HepG2 (cell line): Measurements from ENCODE around the gene NPAS2.

Experiments used
- ATF7 ChIP-seq, 2 experiments: fragments of 450-650 bp in 1 of 2; sonication (generic) in 1 of 2; formaldehyde crosslinking in 1 of 2; IDR thresholded peaks; 2 replicates each; pipeline versions ENCODE4 v1.4.0 to v1.6.1; 2016 to 2020; ENCODE audit warnings: antibody characterized with exemption in 1 of 2, mild to moderate bottlenecking in 1 of 2, missing genetic modification reagents in 1 of 2
- CTCF ChIP-seq: sonication (generic); formaldehyde crosslinking; IDR thresholded peaks from 2 replicates; pipeline ENCODE4 v1.5.0; 2020; ENCODE audit warnings: mild to moderate bottlenecking, missing genetic modification reagents, moderate library complexity
- FOXP1 ChIP-seq, 2 experiments: fragments of 450-650 bp in 1 of 2; IDR thresholded peaks; 2 replicates each; pipeline ENCODE4 v1.6.1; 2017 to 2018; ENCODE audit warnings: antibody characterized with exemption in 1 of 2
- GABPA ChIP-seq, 2 experiments: IDR thresholded peaks; 2 replicates each; pipeline ENCODE4 v1.6.1; 2011 to 2016; ENCODE audit warnings: low read depth in 2 of 2, low read length in 1 of 2, missing biosample characterization in 1 of 2, missing genetic modification characterization in 1 of 2
- NKX3-1 ChIP-seq: sonication (generic); formaldehyde crosslinking; IDR thresholded peaks from 2 replicates; pipeline ENCODE4 v1.5.0; 2020; ENCODE audit warnings: missing genetic modification reagents
- RNF219 ChIP-seq: sonication (generic); formaldehyde crosslinking; IDR thresholded peaks from 2 replicates; pipeline ENCODE4 v1.5.0; 2020; ENCODE audit warnings: mild to moderate bottlenecking, missing genetic modification reagents
- TMF1 ChIP-seq: sonication (generic); formaldehyde crosslinking; IDR thresholded peaks from 2 replicates; pipeline ENCODE4 v1.8.1; 2022; ENCODE audit warnings: low read depth, missing genetic modification reagents
- ZNF530 ChIP-seq: sonication (generic); formaldehyde crosslinking; IDR thresholded peaks from 2 replicates; pipeline ENCODE4 v1.5.0; 2020; ENCODE audit warnings: low read depth, mild to moderate bottlenecking, missing genetic modification reagents
- ZNF792 ChIP-seq: IDR thresholded peaks from 2 replicates; pipeline ENCODE4 v1.6.1; 2016
- ZZZ3 ChIP-seq: sonication (generic); formaldehyde crosslinking; IDR thresholded peaks from 2 replicates; pipeline ENCODE4 v1.4.0; 2020; ENCODE audit warnings: missing genetic modification reagents, mild to moderate bottlenecking, borderline replicate concordance

DNA sequence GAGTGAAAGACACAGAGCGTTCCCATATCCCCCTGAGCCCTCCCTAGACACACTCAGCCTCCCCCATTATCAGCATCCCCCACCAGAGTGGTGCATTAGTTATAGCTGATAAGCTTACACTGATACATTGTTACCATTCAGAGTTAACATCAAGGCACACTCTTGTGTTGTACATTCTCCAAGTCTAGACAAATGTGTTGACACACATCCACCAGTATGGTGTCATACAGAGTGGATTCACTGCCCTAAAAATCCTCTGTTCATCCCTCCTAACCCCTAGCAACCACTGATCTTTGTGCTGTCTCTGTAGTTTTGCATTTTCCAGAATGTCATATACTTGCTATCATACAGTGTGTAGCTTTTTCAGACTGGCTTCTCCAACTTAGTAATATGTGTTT is 104.2 kb downstream of the NPAS2 start:
- TF ChIP-seq NKX3-1 (no peak), ZNF792 (no peak), TMF1 (CRISPR knock-in tag) (no peak), GABPA (IDR thresholded peaks at IDR 0.05; ENCODE audit: low read depth, low read length) (no peak), GABPA (CRISPR knock-in tag; IDR thresholded peaks at IDR 0.05; ENCODE audit: low read depth) (no peak), ATF7 (IDR thresholded peaks at IDR 0.05) (no peak), ATF7 (CRISPR knock-in tag; IDR thresholded peaks at IDR 0.05) (no peak), RNF219 (no peak), ZNF530 (CRISPR knock-in tag) (no peak), FOXP1 (IDR thresholded peaks at IDR 0.05) (no peak), FOXP1 (CRISPR knock-in tag; IDR thresholded peaks at IDR 0.05) (no peak), CTCF (CRISPR knock-in tag) (no peak), ZZZ3 (no peak)
